Measurements from ENCODE around the gene NMNAT3.

The NMNAT3 gene

DNA sequence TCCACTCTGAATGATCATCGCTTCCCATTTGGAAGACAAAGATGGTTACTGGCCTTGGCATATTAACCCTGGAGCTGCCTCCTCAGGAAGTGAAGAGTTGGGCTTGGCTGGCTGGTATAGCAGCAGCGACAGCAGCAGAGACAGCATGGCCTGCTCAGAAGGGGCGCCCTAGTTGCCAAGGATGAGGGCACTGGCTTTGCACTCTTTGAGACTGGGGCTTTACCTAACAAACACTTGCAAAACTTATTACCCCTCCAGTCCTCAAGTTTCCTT lies 69.7 kb downstream of the NMNAT3 start:
- Histone ChIP-seq H3K9me3 (ENCODE audit: control insufficient read depth, low read length) (no peaks in the 10 kb centered on the region), H3K79me2 (no peaks in the 10 kb centered on the region), H3K27ac (no peak overlapping the region), H3K4me1 (no peaks in the 10 kb centered on the region), H3K4me3 (ENCODE audit: low read depth, low read length) (no peak overlapping the region), H3K36me3 (ENCODE audit: control insufficient read depth, insufficient read depth, low read length) (no peaks in the 10 kb centered on the region), H2AFZ (no peak overlapping the region), H3K4me2 (ENCODE audit: low read length) (no peak overlapping the region), H3K27me3 (ENCODE audit: control insufficient read depth, insufficient read depth, low read length) (no peaks in the 10 kb centered on the region), H3K9ac (no peak overlapping the region)
- TF ChIP-seq, protein P1, sequence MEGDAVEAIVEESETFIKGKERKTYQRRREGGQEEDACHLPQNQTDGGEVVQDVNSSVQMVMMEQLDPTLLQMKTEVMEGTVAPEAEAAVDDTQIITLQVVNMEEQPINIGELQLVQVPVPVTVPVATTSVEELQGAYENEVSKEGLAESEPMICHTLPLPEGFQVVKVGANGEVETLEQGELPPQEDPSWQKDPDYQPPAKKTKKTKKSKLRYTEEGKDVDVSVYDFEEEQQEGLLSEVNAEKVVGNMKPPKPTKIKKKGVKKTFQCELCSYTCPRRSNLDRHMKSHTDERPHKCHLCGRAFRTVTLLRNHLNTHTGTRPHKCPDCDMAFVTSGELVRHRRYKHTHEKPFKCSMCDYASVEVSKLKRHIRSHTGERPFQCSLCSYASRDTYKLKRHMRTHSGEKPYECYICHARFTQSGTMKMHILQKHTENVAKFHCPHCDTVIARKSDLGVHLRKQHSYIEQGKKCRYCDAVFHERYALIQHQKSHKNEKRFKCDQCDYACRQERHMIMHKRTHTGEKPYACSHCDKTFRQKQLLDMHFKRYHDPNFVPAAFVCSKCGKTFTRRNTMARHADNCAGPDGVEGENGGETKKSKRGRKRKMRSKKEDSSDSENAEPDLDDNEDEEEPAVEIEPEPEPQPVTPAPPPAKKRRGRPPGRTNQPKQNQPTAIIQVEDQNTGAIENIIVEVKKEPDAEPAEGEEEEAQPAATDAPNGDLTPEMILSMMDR (IDR thresholded peaks at IDR 0.05): no peak

DNA sequence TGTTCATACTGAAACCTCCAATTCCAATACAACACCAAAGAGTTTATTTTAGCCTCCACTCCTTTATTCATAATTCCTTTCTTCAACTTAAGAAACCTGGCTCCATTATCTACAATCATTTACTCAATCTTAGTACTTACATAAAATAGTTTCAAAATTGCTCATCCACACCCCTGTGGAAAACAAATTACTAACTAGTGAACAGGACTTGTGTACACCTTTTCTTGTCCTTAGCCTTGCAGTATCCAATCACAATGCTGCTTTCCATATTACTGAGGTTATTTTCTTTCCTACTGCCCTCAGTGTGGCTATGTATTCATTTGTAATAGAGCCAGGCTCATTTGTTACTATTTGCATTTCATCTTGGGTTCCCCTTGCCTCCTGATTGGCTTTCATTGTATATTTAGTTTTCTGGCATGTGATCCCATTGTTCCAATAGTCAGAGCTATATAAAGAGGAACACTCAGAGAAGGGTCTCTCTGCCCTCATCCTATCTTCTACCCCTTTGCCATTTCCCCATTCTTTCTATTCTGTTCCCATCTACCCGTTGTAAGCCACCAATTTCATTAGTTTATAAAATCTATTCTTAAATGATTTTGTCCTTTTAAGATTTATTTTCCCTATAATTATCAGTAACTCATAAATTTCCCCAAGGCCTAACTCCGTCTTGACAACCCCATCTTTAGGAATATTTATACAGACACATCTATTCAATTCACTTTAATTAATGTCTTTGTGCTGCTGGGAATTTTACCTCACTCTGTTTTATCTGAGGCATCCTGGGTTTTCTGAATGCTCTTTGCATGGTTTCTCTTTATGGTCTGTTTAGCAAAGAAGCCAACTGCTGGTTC lies 70.3 kb downstream of the NMNAT3 start:
- no peak overlapping the region for H3K4me2 ChIP-seq (ENCODE audit: low read length)
- H3K4me1 ChIP-seq: no peaks in the 10 kb centered on the region
- H3K27me3 ChIP-seq (ENCODE audit: control insufficient read depth, insufficient read depth, low read length): no peaks in the 10 kb centered on the region
- no peaks in the 10 kb centered on the region for H3K9me3 ChIP-seq (ENCODE audit: control insufficient read depth, low read length)
- H3K27ac ChIP-seq: no peak overlapping the region
- H3K4me3 ChIP-seq (ENCODE audit: low read depth, low read length): no peak overlapping the region
- TF ChIP-seq, protein P1 (IDR thresholded peaks at IDR 0.05): no peak
- no peaks in the 10 kb centered on the region for H3K36me3 ChIP-seq (ENCODE audit: control insufficient read depth, insufficient read depth, low read length)
- no peak overlapping the region for H2AFZ ChIP-seq
- no peaks in the 10 kb centered on the region for H3K79me2 ChIP-seq
- H3K9ac ChIP-seq: no peak overlapping the region

DNA sequence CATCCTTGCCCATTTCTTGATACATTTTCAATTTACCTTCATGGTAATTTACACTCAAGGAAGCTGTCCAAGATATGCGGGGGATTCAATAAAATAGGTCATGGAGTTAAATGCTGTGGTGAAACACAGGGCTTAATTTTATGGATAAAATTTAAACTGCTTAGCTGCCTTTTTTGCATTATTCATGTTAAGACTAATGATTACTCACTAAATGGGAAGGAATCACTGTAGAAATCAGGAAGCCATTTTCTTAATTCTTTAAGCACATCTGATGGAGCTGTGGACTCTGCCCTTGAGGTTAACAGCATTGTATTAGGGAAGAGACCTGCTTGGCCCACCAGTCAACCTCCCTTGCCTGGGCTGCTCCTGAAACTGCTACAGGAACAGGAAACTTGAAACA lies 75.8 kb downstream of the NMNAT3 start:
- Histone ChIP-seq H3K27me3 (ENCODE audit: control insufficient read depth, insufficient read depth, low read length) (no peaks in the 10 kb centered on the region), H3K27ac (no peak overlapping the region), H3K4me2 (ENCODE audit: low read length) (no peak overlapping the region), H3K4me1 (no peaks in the 10 kb centered on the region), H3K9me3 (ENCODE audit: control insufficient read depth, low read length) (no peaks in the 10 kb centered on the region), H3K79me2 (no peaks in the 10 kb centered on the region), H2AFZ (no peak overlapping the region), H3K36me3 (ENCODE audit: control insufficient read depth, insufficient read depth, low read length) (no peaks in the 10 kb centered on the region), H3K9ac (no peak overlapping the region), H3K4me3 (ENCODE audit: low read depth, low read length) (no peak overlapping the region)
- TF ChIP-seq, protein P1 (IDR thresholded peaks at IDR 0.05): no peak

DNA sequence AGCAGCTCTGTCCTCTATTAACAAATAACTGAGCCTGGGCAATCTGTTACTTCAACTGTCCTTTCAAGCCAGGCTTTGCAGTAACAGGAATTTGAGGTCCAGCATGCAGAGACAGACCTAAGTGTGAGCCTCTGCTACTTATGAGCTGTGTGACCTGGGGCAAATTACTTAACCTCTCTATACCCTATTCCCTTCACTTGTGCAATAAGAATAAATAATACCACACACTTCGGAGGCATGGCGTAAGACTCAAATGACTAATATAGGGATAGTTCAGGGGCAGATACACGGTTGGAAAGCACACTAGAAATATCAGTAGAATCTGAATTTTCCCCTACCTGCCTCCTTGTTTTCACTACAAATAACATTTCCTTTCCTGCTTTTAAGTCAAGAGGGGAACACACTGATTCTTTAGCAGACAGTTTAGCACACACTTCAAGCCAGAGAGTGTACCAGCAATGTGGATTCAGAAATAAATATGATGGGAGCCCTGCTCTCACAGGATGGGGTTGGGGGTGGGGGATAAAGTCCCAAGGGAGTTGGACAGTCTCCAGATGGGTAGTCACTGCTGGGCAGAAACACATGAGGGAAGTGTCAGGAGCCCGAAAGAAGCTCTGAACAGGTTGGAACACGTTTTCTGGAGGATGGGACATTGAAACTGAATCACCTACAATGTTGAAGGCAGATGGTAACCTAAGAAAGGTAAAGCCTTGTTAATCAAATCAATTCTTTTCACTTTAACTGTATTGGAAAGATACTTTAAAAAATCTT lies 76.4 kb downstream of the NMNAT3 start:
- Histone ChIP-seq H3K9ac (no peak overlapping the region), H3K27ac (no peak overlapping the region), H3K4me3 (ENCODE audit: low read depth, low read length) (no peak overlapping the region), H3K4me1 (no peaks in the 10 kb centered on the region), H3K27me3 (ENCODE audit: control insufficient read depth, insufficient read depth, low read length) (no peaks in the 10 kb centered on the region), H3K4me2 (ENCODE audit: low read length) (no peak overlapping the region), H3K36me3 (ENCODE audit: control insufficient read depth, insufficient read depth, low read length) (no peaks in the 10 kb centered on the region), H2AFZ (no peak overlapping the region), H3K79me2 (no peaks in the 10 kb centered on the region), H3K9me3 (ENCODE audit: control insufficient read depth, low read length) (no peaks in the 10 kb centered on the region)
- TF ChIP-seq, protein P1 (IDR thresholded peaks at IDR 0.05): no peak
